PFSK-1 (cell line): Measurements from ENCODE around the gene MEDAG.

Experiments used
- FOXP2 ChIP-seq: optimal IDR thresholded peaks from 2 replicates; pipeline ENCODE3; 2011; ENCODE audit warnings: borderline replicate concordance, control low read depth, inconsistent platforms; ENCODE audit not compliant: insufficient read depth; ENCODE audit errors: extremely low read length, extremely low read depth
- POLR2AphosphoS5 ChIP-seq: IDR thresholded peaks from 2 replicates; pipeline ENCODE4 v1.6.1; 2012; ENCODE audit warnings: low read depth, mild to moderate bottlenecking, control low read depth, low read length, moderate library complexity
- SIN3A ChIP-seq: IDR thresholded peaks from 2 replicates; pipeline ENCODE4 v1.6.1; 2012; ENCODE audit warnings: mild to moderate bottlenecking, low read length, moderate library complexity, borderline replicate concordance; ENCODE audit not compliant: insufficient read depth
- TAF1 ChIP-seq: IDR thresholded peaks from 2 replicates; pipeline ENCODE4 v1.6.1; 2012; ENCODE audit warnings: low read length, control low read depth, borderline replicate concordance; ENCODE audit not compliant: insufficient read depth
- TF ChIP-seq, protein P1 (sequence below), 2 experiments: IDR thresholded peaks; 2 replicates each; pipeline versions ENCODE4 v1.6.1 to v1.8.0; 2011 to 2012; ENCODE audit warnings: low read depth in 2 of 2, low read length in 2 of 2, control low read depth in 1 of 2, inconsistent platforms in 1 of 2, mild to moderate bottlenecking in 1 of 2, moderate library complexity in 1 of 2; ENCODE audit not compliant: insufficient read depth in 1 of 2

MEDAG gene

GRCh38 chr13:30936971-30937370 is 30.9 kb downstream of the MEDAG start:
- TF ChIP-seq FOXP2 (no peak), TAF1 (no peak), POLR2AphosphoS5 (no peak), SIN3A (no peak)
- TF ChIP-seq, protein P1, sequence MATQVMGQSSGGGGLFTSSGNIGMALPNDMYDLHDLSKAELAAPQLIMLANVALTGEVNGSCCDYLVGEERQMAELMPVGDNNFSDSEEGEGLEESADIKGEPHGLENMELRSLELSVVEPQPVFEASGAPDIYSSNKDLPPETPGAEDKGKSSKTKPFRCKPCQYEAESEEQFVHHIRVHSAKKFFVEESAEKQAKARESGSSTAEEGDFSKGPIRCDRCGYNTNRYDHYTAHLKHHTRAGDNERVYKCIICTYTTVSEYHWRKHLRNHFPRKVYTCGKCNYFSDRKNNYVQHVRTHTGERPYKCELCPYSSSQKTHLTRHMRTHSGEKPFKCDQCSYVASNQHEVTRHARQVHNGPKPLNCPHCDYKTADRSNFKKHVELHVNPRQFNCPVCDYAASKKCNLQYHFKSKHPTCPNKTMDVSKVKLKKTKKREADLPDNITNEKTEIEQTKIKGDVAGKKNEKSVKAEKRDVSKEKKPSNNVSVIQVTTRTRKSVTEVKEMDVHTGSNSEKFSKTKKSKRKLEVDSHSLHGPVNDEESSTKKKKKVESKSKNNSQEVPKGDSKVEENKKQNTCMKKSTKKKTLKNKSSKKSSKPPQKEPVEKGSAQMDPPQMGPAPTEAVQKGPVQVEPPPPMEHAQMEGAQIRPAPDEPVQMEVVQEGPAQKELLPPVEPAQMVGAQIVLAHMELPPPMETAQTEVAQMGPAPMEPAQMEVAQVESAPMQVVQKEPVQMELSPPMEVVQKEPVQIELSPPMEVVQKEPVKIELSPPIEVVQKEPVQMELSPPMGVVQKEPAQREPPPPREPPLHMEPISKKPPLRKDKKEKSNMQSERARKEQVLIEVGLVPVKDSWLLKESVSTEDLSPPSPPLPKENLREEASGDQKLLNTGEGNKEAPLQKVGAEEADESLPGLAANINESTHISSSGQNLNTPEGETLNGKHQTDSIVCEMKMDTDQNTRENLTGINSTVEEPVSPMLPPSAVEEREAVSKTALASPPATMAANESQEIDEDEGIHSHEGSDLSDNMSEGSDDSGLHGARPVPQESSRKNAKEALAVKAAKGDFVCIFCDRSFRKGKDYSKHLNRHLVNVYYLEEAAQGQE (IDR thresholded peaks at IDR 0.05; ENCODE audit: insufficient read depth in 1 of 2, low read depth in 2 of 2, low read length in 2 of 2) = no peak

DNA sequence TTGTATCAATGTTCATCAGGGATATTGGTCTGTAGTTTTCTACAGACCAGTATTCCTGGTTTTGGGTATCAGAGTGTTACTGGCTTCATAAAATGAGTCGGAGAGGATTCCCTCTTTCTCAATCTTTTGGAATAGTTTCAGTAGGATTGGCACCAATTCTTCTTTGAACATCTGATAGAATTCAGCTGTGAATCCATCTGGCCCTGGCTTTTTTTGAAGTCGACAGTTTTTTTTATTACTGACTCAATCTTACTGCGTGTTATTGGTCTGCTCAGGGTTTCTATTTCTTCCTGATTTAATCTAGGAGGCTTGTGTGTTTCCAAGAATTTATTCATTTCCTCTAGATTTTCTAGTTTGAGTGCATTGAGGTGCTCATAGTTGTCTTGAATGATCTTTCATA is 37.8 kb downstream of the MEDAG start:
- TF ChIP-seq POLR2AphosphoS5 (no peak), SIN3A (no peak), FOXP2 (no peak), TAF1 (no peak)
- TF ChIP-seq, protein P1 (IDR thresholded peaks at IDR 0.05; ENCODE audit: insufficient read depth in 1 of 2, low read depth in 2 of 2, low read length in 2 of 2) = no peak

- TF ChIP-seq POLR2AphosphoS5 (no peak), SIN3A (no peak), TAF1 (no peak), FOXP2 (no peak)
- TF ChIP-seq, protein P1 (IDR thresholded peaks at IDR 0.05; ENCODE audit: insufficient read depth in 1 of 2, low read depth in 2 of 2, low read length in 2 of 2) = no peak
Measured at GRCh38 chr13:30957258-30957943, 51.3 kb downstream of the MEDAG start.

DNA sequence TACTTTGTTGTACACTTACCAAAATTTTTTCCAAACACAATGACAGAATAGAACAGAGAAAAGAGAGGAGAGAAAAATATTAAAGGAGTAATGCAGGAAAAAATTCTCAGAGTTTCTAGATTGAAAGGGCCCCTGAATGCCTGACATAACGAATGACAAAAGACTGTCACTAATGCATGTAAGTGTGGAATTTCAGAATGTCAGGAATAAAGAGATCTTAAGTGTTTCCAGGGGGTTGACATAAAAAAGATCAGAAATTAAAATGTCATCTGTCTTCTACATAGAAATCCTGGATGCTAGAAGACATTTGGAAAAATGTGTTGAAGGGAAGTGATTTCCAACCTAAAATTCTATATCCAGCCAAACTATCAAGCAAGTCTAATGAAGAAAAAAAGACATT is 53.6 kb downstream of the MEDAG start:
- TF ChIP-seq FOXP2 (no peak), SIN3A (no peak), TAF1 (no peak), POLR2AphosphoS5 (no peak)
- TF ChIP-seq, protein P1 (IDR thresholded peaks at IDR 0.05; ENCODE audit: insufficient read depth in 1 of 2, low read depth in 2 of 2, low read length in 2 of 2) = no peak

- TF ChIP-seq SIN3A (no peak), POLR2AphosphoS5 (no peak)
- TF ChIP-seq, protein P1 (IDR thresholded peaks at IDR 0.05; ENCODE audit: insufficient read depth in 1 of 2, low read depth in 2 of 2, low read length in 2 of 2) = no peak
Measured at GRCh38 chr13:30963791-30964190, 57.7 kb downstream of the MEDAG start.
